DND-41 (cell line): ENCODE measurements around the gene CALML4.

Experiments
- ATAC-seq: fragments of 200-7000 bp; cut with Tn5 transposase; 3 replicates; pipeline ENCODE4 v1.9.1; 2021; ENCODE audit warnings: low read depth; ENCODE audit not compliant: insufficient read depth
- DNase-seq: peaks from one replicate; pipeline ENCODE4 v3.0.0-alpha.2; 2020
- H2AFZ ChIP-seq: 2 replicates; pipeline ENCODE4 v1.6.0; 2012; ENCODE audit warnings: low read depth, low read length
- H3K27ac ChIP-seq: 2 replicates; pipeline ENCODE4 v1.5.1; 2012; ENCODE audit warnings: low read length, inconsistent platforms
- H3K27me3 ChIP-seq: fragments of 200-600 bp; sonication (generic); 2 replicates; pipeline ENCODE4 v1.6.0; 2012; ENCODE audit warnings: low read length, mild to moderate bottlenecking, inconsistent platforms; ENCODE audit not compliant: insufficient read depth, poor library complexity
- H3K36me3 ChIP-seq: 2 replicates; pipeline ENCODE4 v1.5.1; 2012; ENCODE audit warnings: low read length, inconsistent platforms; ENCODE audit not compliant: insufficient read depth
- H3K4me1 ChIP-seq: 2 replicates; pipeline ENCODE4 v1.5.1; 2012; ENCODE audit warnings: mild to moderate bottlenecking, low read length; ENCODE audit not compliant: insufficient read depth
- H3K4me2 ChIP-seq: 2 replicates; pipeline ENCODE4 v1.6.0; 2012; ENCODE audit warnings: mild to moderate bottlenecking, moderate library complexity, low read length, inconsistent platforms; ENCODE audit not compliant: insufficient read depth
- H3K4me3 ChIP-seq, 2 experiments: fragments of 200-600 bp in 1 of 2; shearing (Covaris generic) in 1 of 2; 2 replicates each; pipeline ENCODE4 v1.5.1; 2012 to 2016; ENCODE audit warnings: inconsistent platforms in 2 of 2, low read length in 2 of 2, mild to moderate bottlenecking in 2 of 2, low read depth in 1 of 2, moderate library complexity in 1 of 2
- H3K79me2 ChIP-seq: 2 replicates; pipeline ENCODE4 v1.6.0; 2012; ENCODE audit warnings: low read length, inconsistent platforms; ENCODE audit not compliant: insufficient read depth
- H3K9ac ChIP-seq: 2 replicates; pipeline ENCODE4 v1.6.0; 2012; ENCODE audit warnings: low read depth, mild to moderate bottlenecking, inconsistent platforms, low read length, moderate library complexity
- H3K9me3 ChIP-seq: 2 replicates; pipeline ENCODE4 v1.5.1; 2012; ENCODE audit warnings: low read length, moderate library complexity, mild to moderate bottlenecking, inconsistent platforms; ENCODE audit not compliant: insufficient read depth, severe bottlenecking
- H4K20me1 ChIP-seq: 2 replicates; pipeline ENCODE4 v1.6.0; 2012; ENCODE audit warnings: low read length; ENCODE audit not compliant: insufficient read depth
- CTCF ChIP-seq: IDR thresholded peaks from 2 replicates; pipeline ENCODE4 v1.5.1; 2012; ENCODE audit warnings: borderline replicate concordance, low read length, moderate library complexity, mild to moderate bottlenecking; ENCODE audit not compliant: poor library complexity, severe bottlenecking; ENCODE audit errors: extremely low read depth
- EZH2 ChIP-seq: IDR thresholded peaks from 3 replicates; pipeline ENCODE4 v1.6.1; 2012; ENCODE audit warnings: borderline replicate concordance, low read depth, mild to moderate bottlenecking, moderate library complexity, low read length, inconsistent platforms; ENCODE audit not compliant: severe bottlenecking

CALML4 gene

GRCh38 chr15:68184616-68185480, 20.3 kb downstream of the CALML4 start:
- H3K9me3 ChIP-seq, result no peaks in the 10 kb centered on the region
- no peaks in the 10 kb centered on the region for H3K79me2 ChIP-seq
- DNase-seq, result no peak
- H2AFZ ChIP-seq, result no peak overlapping the region
- H3K9ac ChIP-seq, result no peak overlapping the region
- H3K4me2 ChIP-seq, result no peak overlapping the region
- TF ChIP-seq EZH2, result no peak
- TF ChIP-seq CTCF, result no peak
- ATAC-seq, result no peak
- H3K27ac ChIP-seq, result no peak overlapping the region
- no peaks in the 10 kb centered on the region for H3K4me1 ChIP-seq
- peaks cover 77% of the 10 kb centered on the region for H3K36me3 ChIP-seq
- no peaks in the 10 kb centered on the region for H4K20me1 ChIP-seq
- no peak overlapping the region for H3K4me3 ChIP-seq
- no peaks in the 10 kb centered on the region for H3K27me3 ChIP-seq

GRCh38 chr15:68183616-68184315, 21.4 kb downstream of the CALML4 start:
- no peak overlapping the region for H2AFZ ChIP-seq
- peaks cover 75% of the 10 kb centered on the region for H3K36me3 ChIP-seq
- H3K4me3 ChIP-seq, result no peak overlapping the region
- H3K27ac ChIP-seq, result no peak overlapping the region
- no peak for TF ChIP-seq EZH2
- TF ChIP-seq CTCF, result no peak
- no peak overlapping the region for H3K9ac ChIP-seq
- H4K20me1 ChIP-seq, result no peaks in the 10 kb centered on the region
- H3K79me2 ChIP-seq, result no peaks in the 10 kb centered on the region
- no peaks in the 10 kb centered on the region for H3K9me3 ChIP-seq
- ATAC-seq (no peak), DNase-seq (no peak)
- H3K4me2 ChIP-seq, result no peak overlapping the region
- no peaks in the 10 kb centered on the region for H3K27me3 ChIP-seq
- H3K4me1 ChIP-seq, result no peaks in the 10 kb centered on the region

GRCh38 chr15:68177742-68178141, 27.4 kb downstream of the CALML4 start:
- Histone ChIP-seq H3K36me3 (peaks cover 69% of the 10 kb centered on the region), H3K4me3 (no peak overlapping the region), H3K9me3 (no peaks in the 10 kb centered on the region), H3K4me2 (no peak overlapping the region), H3K4me1 (no peaks in the 10 kb centered on the region), H4K20me1 (no peaks in the 10 kb centered on the region), H2AFZ (no peak overlapping the region), H3K79me2 (no peaks in the 10 kb centered on the region), H3K27me3 (no peaks in the 10 kb centered on the region), H3K9ac (no peak overlapping the region), H3K27ac (no peak overlapping the region)
- DNase-seq (no peak), ATAC-seq (no peak)
- TF ChIP-seq EZH2 (no peak), CTCF (no peak)
